ENCODE results near the gene GRAMD1A. TPM values are rescaled to one million over a fixed set of nuclear protein-coding genes. Genes with fewer than 3 reads are reported as not detected.
A peak's percentile ranks its signal among the peaks of the same experiment; 100 is the strongest.

The GRAMD1A gene
- total RNA-seq, 1 experiment from 2014 or later = 75.4 TPM

GRCh38 chr19:34998777-34999497 lies 1.2 kb upstream of the GRAMD1A start:
- Histone ChIP-seq H3K4me3 (replicated peaks in 1 of 2; ENCODE audit: low read depth in 1 of 2, low read length in 2 of 2) (peak overlapping the region; percentile 66 to 75), H3K9ac (ENCODE audit: low read length) (peak overlapping the region; percentile 92), H3K9me3 (ENCODE audit: control insufficient read depth in 1 of 2, insufficient read depth in 1 of 2, low read depth in 1 of 2, low read length in 2 of 2) (no peaks in the 10 kb centered on the region), H3K27me3 (ENCODE audit: insufficient read depth, low read length) (no peaks in the 10 kb centered on the region), H3K27ac (ENCODE audit: low read depth, low read length) (peak overlapping the region; percentile 83), H3K4me2 (ENCODE audit: low read length) (peak overlapping the region; percentile 90), H2AFZ (ENCODE audit: low read depth, low read length, poor library complexity, severe bottlenecking) (no peak overlapping the region), H3K4me1 (ENCODE audit: control insufficient read depth in 1 of 2, insufficient read depth in 2 of 2, low read length in 2 of 2) (peaks cover 14 to 26% of the 10 kb centered on the region in 2 experiments; a peak in 3 of 4 replicates), H4K20me1 (ENCODE audit: insufficient read depth) (no peaks in the 10 kb centered on the region), H3K36me3 (ENCODE audit: control insufficient read depth in 1 of 2, insufficient read depth in 2 of 2, low read length in 2 of 2) (no peaks in the 10 kb centered on the region; a peak in 1 of 4 replicates), H3K79me2 (ENCODE audit: insufficient read depth, low read length) (peaks cover 33% of the 10 kb centered on the region), H3K9me2 (ENCODE audit: insufficient read depth) (no peaks in the 10 kb centered on the region)
- ChIA-PET RAD21 (ENCODE audit: low non-redundant PET in 1 of 2, low total read pairs in 2 of 2, uncharacterized antibody in 2 of 2, unreplicated experiment in 2 of 2) (no interaction called here), CTCF (interaction anchor here (0.7 kb wide), 1 partner anchor 45 kb away, joined by 3 read pairs; no protein-coding TSS in a partner anchor), POLR2A (interaction anchor here (0.6 kb wide), 1 partner anchor 24 kb away, joined by 3 read pairs; no protein-coding TSS in a partner anchor)
- DNase-seq (ENCODE audit: low read depth, low spot score) = no peak
- BruUV-seq (replicated peaks) = no TSS peak
- TF ChIP-seq EZH2 (IDR thresholded peaks at IDR 0.05) = no peak
- no peak for TF ChIP-seq SRF (IDR thresholded peaks at IDR 0.05; ENCODE audit: low read depth)
- no peak for TF ChIP-seq CEBPB (IDR thresholded peaks at IDR 0.05; ENCODE audit: low read depth)
- TF ChIP-seq REST (IDR thresholded peaks at IDR 0.05; ENCODE audit: low read depth) = no peak
- TF ChIP-seq ZNF274 (IDR thresholded peaks at IDR 0.05; ENCODE audit: low read depth, low read length) = no peak
- no peak for TF ChIP-seq SIN3A (IDR thresholded peaks at IDR 0.05; ENCODE audit: low read depth)
- no peak for TF ChIP-seq ATF3 (IDR thresholded peaks at IDR 0.05)
- TF ChIP-seq EGR1 (IDR thresholded peaks at IDR 0.05; ENCODE audit: low read depth) = no peak
- TF ChIP-seq YY1 (IDR thresholded peaks at IDR 0.05; ENCODE audit: extremely low read depth, insufficient replicate concordance, low read depth, low read length) = no peak
- TF ChIP-seq MAX (IDR thresholded peaks at IDR 0.05) = no peak
- TF ChIP-seq CTCF (IDR thresholded peaks at IDR 0.05 in 2 of 3, conservative IDR thresholded peaks at IDR 0.05 in 1 of 3; ENCODE audit: borderline replicate concordance in 1 of 3, insufficient read depth in 1 of 3, low read depth in 2 of 3, low read length in 2 of 3) = no peak
- no peak for TF ChIP-seq ELF1 (IDR thresholded peaks at IDR 0.05; ENCODE audit: borderline replicate concordance, low read depth)
- TF ChIP-seq TCF7L2 (IDR thresholded peaks at IDR 0.05; ENCODE audit: borderline replicate concordance, extremely low read depth, insufficient read depth, insufficient read length) = no peak
- TF ChIP-seq JUND (IDR thresholded peaks at IDR 0.05) = no peak
- TF ChIP-seq FOSL1 (IDR thresholded peaks at IDR 0.05; ENCODE audit: low read depth) = no peak
- no peak for TF ChIP-seq POLR2A (IDR thresholded peaks at IDR 0.05; ENCODE audit: borderline replicate concordance, extremely low read depth, insufficient read depth, insufficient read length)
- ATAC-seq = no peak
- intact Hi-C loops (cut with micrococcal nuclease) = no loop called here
